GM21528 (cell line): ENCODE measurements around the gene CTNNBL1.

Experiments used
- ATAC-seq: cut with Tn5 transposase; IDR thresholded peaks from one replicate; pipeline ENCODE4 v1.9.1; 2021; ENCODE audit warnings: mild to moderate bottlenecking, moderate library complexity; ENCODE audit not compliant: unreplicated experiment, low FRiP score

Gene CTNNBL1

GRCh38 chr20:37807471-37808232 lies 113.8 kb downstream of the CTNNBL1 start:
- ATAC-seq: no peak

DNA sequence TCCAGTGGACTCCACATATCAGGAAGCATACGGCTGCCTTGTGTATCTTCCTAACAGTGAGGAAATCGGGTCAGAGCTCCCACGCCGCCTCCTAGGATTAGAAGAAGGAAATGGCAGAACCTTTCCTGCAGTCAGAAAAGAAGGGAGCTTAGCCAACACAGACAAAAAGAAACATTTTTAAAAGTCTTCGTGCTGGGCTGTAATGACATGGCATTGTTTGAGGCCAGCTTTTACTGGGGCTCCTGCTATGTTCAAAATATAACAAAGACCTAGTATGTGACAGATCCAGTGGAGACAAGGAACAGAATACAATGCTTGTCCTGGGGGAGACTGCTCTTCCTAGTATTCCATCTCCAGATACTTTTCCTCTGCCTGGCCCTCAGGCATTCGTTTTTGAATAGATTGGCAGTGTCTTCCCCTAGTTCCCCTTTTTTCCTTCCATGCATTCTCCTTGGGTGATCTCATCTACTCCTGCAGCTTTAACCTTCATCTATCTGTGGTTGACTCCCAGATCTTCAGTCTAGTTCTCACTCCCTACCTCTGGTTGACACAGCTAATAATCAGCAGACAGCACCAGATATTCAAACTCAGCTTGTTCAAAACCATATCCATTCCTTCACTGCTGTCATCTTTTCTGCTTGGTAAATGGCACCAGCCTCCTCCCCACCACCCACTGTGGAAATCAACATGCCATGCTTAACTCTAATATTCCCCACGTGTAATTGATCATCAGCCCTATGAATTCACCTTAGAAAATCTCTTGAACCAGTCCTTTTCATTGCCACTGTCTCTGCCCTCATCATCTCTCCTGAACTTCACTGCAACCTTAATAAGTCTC lies 114.6 kb downstream of the CTNNBL1 start:
- ATAC-seq: no peak

DNA sequence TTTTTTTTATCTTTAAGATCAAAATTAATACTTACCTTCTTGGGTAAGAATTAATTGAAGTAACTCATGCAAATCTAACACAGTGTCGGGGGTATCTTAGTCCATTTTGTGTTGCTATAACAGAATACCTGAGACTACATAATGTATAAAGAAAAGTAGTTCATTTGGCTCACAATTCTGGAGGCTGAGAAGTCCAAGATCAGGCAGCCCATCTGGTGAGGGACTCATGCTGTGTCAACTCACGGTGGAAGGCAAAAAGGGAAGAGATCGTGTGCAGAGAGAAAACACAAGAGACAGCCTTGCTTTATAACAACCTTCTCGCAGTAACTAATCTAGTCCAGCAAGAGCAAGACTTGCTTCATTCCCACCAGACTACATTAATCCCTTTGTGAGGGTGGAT lies 116.2 kb downstream of the CTNNBL1 start:
- no peak for ATAC-seq

- ATAC-seq: no peak
Observed at GRCh38 chr20:37816003-37816402, 122.2 kb downstream of the CTNNBL1 start.

DNA sequence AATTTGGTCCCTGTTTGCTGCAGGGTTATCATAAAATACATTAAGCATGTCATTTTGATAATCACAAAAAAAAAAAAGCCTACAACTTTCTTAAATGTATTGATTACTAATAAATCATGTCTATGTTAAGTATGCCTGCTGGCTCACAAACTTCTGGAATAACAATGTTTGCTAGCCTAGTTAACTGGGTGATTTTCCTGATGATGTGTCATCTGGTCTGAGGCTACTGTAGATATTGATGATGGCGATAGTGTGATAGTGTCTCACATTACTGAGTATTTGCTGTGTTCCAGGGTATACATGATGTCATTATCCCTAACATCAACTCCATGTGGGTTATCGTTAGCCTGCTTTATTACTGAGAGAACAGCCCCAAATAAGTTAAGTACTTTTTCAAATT lies 122.9 kb downstream of the CTNNBL1 start:
- no peak for ATAC-seq

DNA sequence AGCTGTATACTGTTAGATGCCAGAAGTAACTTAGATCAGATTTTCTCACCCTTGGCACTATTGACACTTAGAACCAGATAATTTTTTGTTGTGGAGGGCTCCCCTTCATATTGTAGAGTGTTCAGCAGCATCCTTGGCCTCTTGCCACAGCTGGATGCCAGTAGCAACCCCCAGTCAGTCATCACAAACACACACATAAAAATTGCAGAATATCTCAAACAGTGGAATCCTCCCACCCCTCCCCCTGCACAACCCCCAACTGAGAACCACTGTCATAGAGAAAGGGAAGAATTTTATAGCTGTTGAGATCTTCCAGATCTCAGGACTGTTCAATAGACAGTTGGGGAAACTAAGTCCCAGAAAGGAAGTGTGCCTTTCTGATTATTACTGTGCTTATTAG lies 127.9 kb downstream of the CTNNBL1 start:
- ATAC-seq: no peak

DNA sequence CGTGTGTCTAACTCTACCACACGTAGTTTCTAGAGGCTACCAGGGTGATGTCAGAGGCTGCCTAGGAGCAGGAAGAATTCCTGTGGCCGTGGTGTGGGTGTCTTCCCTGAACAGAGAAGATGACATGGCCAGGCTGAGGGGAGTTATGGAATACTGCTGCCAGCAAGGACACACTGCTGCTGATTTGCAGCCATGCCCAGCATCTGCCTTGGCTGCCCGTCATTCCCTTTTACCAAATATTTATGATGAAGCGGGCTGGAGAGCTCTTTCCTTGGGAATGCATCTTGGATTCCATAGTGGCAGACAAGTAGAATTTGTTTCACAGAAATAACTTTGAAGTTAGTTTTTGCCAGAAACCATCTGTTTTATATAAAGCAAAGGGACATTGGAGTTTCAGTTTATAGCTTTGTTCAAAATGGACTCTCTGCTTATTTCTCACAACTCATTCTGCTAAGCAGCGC lies 128.3 kb downstream of the CTNNBL1 start:
- ATAC-seq: no peak

- ATAC-seq: no peak
Observed at GRCh38 chr20:37823296-37823980, 129.6 kb downstream of the CTNNBL1 start.

GRCh38 chr20:37827605-37828004 lies 133.8 kb downstream of the CTNNBL1 start:
- no peak for ATAC-seq

DNA sequence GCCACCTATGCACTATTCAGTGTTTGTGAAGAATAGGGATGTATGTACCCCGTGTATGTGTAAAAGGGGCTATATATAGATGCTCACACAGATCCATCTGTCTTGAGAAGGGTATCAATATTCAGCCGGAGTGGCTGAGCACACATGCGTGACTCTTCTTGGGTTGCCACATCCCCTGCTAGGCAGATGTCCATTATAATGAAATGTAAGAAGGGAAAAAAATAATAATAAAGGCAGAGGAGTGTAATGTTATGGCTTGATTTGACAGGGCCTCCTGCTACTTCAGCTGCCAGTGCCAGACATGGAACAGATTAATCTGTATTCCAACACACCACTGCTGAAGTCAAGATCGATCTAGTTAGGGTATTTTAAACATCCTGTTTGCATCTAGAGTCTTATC lies 134.9 kb downstream of the CTNNBL1 start:
- no peak for ATAC-seq

DNA sequence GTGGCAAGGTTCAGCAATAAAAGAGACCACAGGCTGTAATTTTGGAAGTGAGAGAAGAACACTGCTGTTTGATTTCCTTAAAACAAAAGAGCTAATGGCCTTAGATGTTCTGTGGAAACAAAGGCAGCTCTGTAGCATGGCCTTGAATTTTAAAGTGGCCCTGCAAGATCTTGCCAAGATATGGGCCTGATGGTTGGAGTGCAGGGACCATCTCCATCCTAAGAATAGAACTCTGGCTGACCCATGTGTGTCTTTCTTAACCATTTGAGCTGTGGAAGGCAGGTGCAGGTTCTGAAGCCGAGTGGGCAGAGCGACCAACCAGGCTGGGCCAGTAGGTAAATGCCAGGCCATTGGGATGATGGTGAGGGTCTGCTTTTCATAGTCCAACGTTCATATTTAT lies 135.3 kb downstream of the CTNNBL1 start:
- no peak for ATAC-seq

- ATAC-seq: no peak
Observed at GRCh38 chr20:37833221-37833896, 139.5 kb downstream of the CTNNBL1 start.

DNA sequence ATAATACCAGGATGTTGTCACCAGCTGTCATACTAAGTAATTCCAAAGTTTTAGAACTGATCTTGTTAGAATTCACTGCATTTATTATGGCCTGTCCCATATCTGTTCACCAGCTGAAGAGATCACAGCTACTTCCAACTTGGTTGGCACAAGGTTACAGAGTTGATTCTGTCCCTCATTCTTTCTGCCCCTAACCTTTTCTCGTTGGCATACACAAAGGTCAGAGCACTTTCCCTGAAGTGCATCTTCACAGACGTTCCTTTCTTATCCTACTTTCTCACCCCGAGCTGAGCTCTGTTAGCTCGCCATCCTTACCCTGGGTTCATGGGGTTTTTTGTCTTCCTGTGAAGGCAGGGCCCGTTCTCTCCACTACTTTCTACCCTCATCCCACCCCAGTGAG lies 143.1 kb downstream of the CTNNBL1 start:
- ATAC-seq: no peak

DNA sequence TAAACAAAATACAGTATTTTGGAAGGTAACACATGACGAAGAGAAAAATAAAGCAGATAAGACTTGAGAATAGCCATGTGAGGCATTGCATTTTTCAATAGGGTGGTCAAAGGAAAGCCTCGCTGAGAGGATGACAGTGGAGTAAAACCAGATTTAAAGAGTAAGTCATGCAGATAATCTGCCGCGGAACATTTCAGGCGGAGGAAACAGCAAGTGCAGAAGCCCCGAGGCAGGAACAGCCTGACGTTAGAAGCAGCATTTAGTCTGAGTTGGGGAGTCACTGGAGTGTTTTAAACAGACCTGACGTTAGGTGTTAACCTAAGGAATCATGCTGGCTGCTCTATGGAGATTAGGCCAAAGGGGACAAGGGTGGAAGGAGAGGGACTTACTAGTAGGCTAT lies 144.1 kb downstream of the CTNNBL1 start:
- ATAC-seq: no peak

DNA sequence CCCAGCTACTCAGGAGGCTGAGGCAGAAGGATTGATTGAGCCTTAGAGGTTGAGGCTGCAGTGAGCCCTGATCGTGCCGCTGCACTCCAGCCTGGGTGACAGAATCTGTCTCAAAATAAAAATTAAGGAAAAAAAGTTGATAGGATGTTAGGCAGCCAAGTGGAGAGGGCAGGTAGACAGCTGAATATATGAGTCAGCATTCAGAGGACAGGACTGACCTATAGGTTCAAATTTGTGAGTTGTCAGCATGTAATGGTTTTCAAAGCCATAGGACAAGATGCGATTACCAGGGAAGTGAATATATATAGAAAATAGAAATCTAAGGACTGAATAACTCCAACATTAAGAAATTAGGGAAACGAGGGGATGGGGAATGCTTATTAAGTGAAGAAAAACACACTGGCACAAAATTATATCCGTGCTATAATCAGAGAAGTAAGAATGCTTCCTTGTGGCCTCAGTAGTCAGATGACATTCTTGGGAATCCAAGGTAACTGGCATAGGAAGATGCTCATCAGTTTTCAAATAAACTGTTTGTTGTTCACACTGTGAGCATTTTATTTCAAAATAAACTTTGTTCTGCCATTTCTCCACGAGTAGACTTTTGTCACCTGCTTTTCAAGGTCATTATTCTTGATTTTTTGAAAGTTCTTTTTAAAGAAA lies 145.1 kb downstream of the CTNNBL1 start:
- ATAC-seq: no peak

DNA sequence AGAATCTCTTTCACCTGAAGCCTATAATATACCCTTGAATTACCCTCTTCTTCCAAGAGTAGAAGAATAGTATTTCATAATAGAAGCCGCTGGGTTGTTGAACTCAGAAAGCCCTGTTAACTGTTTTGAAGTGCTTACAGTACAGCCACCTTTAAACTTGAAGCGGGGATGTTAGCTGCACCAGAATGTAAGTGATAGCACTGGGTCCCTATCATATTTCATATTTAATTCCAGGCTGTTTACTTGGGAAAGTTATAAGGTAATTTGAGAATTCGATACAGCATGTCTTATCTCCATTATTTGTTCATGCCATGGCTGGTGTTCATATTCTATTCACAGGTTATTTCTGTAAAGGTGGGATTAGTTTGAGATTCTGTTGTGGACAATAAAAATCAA lies 145.6 kb downstream of the CTNNBL1 start:
- no peak for ATAC-seq

DNA sequence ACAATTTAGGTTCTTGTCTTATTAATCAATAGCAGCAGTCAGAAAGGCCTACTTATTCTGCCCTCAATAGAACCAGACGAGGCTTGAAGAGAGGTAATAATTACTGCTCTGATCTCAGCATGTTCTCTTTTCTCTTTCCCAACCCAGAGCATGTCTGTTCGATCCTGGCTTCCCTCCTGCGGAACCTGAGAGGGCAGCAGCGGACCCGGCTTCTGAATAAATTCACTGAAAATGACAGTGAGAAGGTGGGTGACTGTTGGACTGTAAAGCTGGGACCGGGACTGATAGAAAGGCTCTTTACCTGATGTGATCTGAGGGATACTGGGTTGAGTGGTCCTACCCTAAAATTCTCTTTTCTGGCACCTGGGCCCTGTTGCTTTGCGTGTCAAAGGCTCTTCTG lies 146.1 kb downstream of the CTNNBL1 start:
- no peak for ATAC-seq

DNA sequence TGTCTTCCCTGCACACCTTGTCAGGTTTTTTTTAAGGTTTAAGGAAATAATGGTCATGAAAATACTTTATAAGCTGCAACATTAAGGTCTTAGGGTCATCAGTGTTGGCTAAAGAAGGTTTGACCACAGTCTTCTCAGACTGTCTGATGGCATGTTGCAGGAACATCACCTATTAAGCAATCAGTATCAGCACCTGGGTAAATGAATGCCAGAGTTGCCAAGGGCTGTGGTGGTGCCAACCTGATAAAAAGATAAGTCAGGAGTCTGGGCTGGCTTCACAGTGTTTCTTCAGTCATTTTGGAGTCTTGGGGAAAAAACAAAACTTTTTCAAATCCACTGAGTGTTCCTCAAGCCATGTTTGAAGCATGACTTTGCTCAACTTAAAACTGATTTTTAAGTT lies 147.6 kb downstream of the CTNNBL1 start:
- no peak for ATAC-seq

- ATAC-seq: no peak
Observed at GRCh38 chr20:37841971-37842370, 148.1 kb downstream of the CTNNBL1 start.

DNA sequence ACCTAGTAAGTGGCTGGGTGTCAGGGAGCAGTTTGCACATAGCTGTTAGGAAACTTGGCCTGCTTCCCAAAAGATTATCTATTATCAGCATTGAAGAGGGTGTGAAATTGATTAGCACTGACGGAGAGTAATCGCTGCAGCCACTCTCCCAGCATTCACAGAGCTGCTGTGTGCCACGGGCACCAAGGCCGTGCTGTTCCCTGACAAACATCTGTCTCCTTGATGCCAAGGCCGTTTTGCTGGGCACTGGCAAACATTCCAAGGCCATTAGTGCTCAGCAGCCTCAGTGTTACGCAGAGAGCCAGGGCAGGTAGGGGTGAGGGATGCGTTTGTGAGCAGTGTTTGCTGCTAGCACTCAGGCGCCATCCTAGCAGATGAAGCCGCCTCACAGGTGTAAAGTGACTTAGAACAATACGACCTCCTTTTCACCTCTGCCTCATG lies 151.4 kb downstream of the CTNNBL1 start:
- no peak for ATAC-seq
